ENCODE results near the gene SOWAHA. TPM values are rescaled to one million over a fixed set of nuclear protein-coding genes. Genes with fewer than 3 reads are reported as not detected.

SOWAHA gene
- total and polyA plus RNA-seq, 2 of the 4 experiments (the other 2 are of a cell fraction): 0.03 TPM; not detected in 1

DNA sequence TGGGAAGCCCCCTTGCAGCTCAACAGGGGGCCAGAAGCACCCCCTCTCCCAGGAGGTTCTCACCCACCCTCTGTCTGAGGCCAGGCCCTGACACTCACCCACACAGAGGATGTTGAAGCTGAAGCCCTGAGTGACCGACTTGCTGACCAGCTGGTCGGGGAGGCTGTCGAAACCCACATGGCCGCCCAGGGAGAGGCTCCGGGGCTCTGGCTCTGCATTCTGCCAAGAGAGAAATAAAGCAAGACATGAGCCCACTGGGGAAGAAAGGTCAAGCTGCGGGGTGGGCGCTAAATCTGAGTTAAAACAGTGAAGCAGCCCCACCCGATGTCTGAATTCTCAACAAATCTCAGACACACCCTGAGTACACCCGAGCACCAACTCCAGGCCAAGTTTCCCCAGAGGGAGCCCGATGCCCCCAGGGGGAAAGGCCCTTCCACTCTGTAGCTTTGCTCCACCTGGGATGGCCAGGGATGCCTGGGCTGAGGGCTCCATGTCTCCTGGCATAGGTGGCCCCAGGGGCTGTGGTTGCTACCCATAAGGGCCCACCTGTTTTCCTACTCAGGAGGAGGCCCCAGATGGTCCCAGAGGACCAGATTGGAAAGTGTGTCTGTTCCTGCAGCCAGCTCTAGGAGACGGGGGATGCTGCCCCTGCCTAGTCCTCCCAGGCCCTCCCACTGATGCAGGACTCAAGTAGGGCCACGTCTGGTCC, 47.6 kb upstream of the SOWAHA start:
- Histone ChIP-seq H2BK20ac (ENCODE audit: low read depth, low read length) (no peak overlapping the region), H4K20me1 (ENCODE audit: insufficient read depth, low read length) (peaks cover 24% of the 10 kb centered on the region), H3K9me1 (ENCODE audit: insufficient read depth, low read length) (peaks cover 30% of the 10 kb centered on the region), H3K36me3 (ENCODE audit: control insufficient read depth, insufficient read depth, low read length) (peaks cover 40% of the 10 kb centered on the region), H2AK5ac (ENCODE audit: low read depth, low read length) (no peak overlapping the region), H3K27me3 (ENCODE audit: control insufficient read depth, insufficient read depth, low read length) (no peaks in the 10 kb centered on the region), H3K79me1 (ENCODE audit: low read depth in 1 of 2, low read length in 2 of 2) (peaks cover 26 to 52% of the 10 kb centered on the region in 2 experiments), H3K18ac (ENCODE audit: low read depth, low read length) (no peak overlapping the region), H3K4me1 (ENCODE audit: control insufficient read depth, insufficient read depth, low read length) (peaks cover 13% of the 10 kb centered on the region), H3K56ac (ENCODE audit: extremely low read depth, insufficient read depth, low read length) (no peak overlapping the region), H3K23ac (ENCODE audit: low read depth, low read length) (no peak overlapping the region), H2BK5ac (ENCODE audit: low read depth, low read length, poor library complexity, severe bottlenecking) (no peak overlapping the region), H3K4me2 (ENCODE audit: low read depth, low read length) (no peak overlapping the region), H2BK15ac (ENCODE audit: low read depth, low read length) (no peak overlapping the region), H4K5ac (ENCODE audit: low read depth, low read length) (no peak overlapping the region), H3K14ac (replicated peaks; ENCODE audit: low read depth, low read length) (no peak overlapping the region), H2AK9ac (replicated peaks; ENCODE audit: low read depth, low read length, poor library complexity) (peak overlapping the region; percentile 10), H4K8ac (ENCODE audit: low read depth in 2 of 2, low read length in 2 of 2) (no peak overlapping the region), H3K9me3 (ENCODE audit: control insufficient read depth, insufficient read depth, low read length) (no peaks in the 10 kb centered on the region), H2AFZ (replicated peaks; ENCODE audit: low read length, poor library complexity) (no peak overlapping the region), H4K91ac (ENCODE audit: insufficient read depth, low read depth, low read length) (no peak overlapping the region), H2BK120ac (ENCODE audit: low read depth, low read length) (no peak overlapping the region), H3K4ac (ENCODE audit: low read depth, low read length) (no peak overlapping the region), H3K27ac (ENCODE audit: insufficient read depth, low read length) (no peak overlapping the region), H3K4me3 (ENCODE audit: insufficient read depth, low read depth, low read length) (no peak overlapping the region), H3K9ac (ENCODE audit: low read depth, low read length) (no peak overlapping the region)
- DNase-seq (no peak), ATAC-seq (ENCODE audit: low read depth) (no peak)
- in situ Hi-C loops (cut with MboI; ENCODE audit: low sequenced_read_pairs): no loop called here
- TF ChIP-seq, protein P1, sequence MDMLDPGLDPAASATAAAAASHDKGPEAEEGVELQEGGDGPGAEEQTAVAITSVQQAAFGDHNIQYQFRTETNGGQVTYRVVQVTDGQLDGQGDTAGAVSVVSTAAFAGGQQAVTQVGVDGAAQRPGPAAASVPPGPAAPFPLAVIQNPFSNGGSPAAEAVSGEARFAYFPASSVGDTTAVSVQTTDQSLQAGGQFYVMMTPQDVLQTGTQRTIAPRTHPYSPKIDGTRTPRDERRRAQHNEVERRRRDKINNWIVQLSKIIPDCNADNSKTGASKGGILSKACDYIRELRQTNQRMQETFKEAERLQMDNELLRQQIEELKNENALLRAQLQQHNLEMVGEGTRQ (IDR thresholded peaks at IDR 0.05; ENCODE audit: low read depth, low read length): no peak
- TF ChIP-seq CHD1 (IDR thresholded peaks at IDR 0.05; ENCODE audit: low read depth, low read length): no peak
- TF ChIP-seq CEBPB (IDR thresholded peaks at IDR 0.05; ENCODE audit: low read depth, low read length): no peak
- no peak for TF ChIP-seq MXI1 (IDR thresholded peaks at IDR 0.05; ENCODE audit: borderline replicate concordance, low read depth, low read length)
- TF ChIP-seq MAZ (IDR thresholded peaks at IDR 0.05; ENCODE audit: borderline replicate concordance, low read depth, low read length): no peak
- TF ChIP-seq, protein P2, sequence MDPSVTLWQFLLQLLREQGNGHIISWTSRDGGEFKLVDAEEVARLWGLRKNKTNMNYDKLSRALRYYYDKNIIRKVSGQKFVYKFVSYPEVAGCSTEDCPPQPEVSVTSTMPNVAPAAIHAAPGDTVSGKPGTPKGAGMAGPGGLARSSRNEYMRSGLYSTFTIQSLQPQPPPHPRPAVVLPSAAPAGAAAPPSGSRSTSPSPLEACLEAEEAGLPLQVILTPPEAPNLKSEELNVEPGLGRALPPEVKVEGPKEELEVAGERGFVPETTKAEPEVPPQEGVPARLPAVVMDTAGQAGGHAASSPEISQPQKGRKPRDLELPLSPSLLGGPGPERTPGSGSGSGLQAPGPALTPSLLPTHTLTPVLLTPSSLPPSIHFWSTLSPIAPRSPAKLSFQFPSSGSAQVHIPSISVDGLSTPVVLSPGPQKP (IDR thresholded peaks at IDR 0.05; ENCODE audit: borderline replicate concordance, low read depth, low read length): no peak
- TF ChIP-seq RCOR1 (IDR thresholded peaks at IDR 0.05; ENCODE audit: insufficient replicate concordance, low read length): no peak
- no peak for TF ChIP-seq RFX5 (IDR thresholded peaks at IDR 0.05; ENCODE audit: low read depth, low read length)
- TF ChIP-seq MAFK (IDR thresholded peaks at IDR 0.05; ENCODE audit: low read depth, low read length): no peak
- TF ChIP-seq POLR2A (IDR thresholded peaks at IDR 0.05; ENCODE audit: low read depth, low read length): no peak
- no peak for TF ChIP-seq NFE2L2 (IDR thresholded peaks at IDR 0.05; ENCODE audit: low read depth, low read length)
- no peak for TF ChIP-seq RAD21 (IDR thresholded peaks at IDR 0.05; ENCODE audit: low read length)
- TF ChIP-seq SMC3 (IDR thresholded peaks at IDR 0.05; ENCODE audit: low read depth, low read length): no peak
- BruUV-seq (replicated peaks): no TSS peak
- POLR2A ChIA-PET (ENCODE audit: unreplicated experiment): no interaction called here
- CTCF ChIA-PET: interaction anchor here (1.4 kb wide), 1 partner anchor 10 kb away, joined by 4 read pairs; no protein-coding TSS in a partner anchor
- dilution Hi-C loops (cut with HindIII; ENCODE audit: low sequenced_read_pairs, unreplicated experiment): no loop called here
- intact Hi-C loops (cut with micrococcal nuclease): no loop called here
- 84% methylated on average over 7 of the region's 12 CpGs; no CpG with 5 or more reads in 1 of the 2 experiments for WGBS, 2 experiments (ENCODE audit: extremely low coverage in 2 of 2, insufficient read length in 1 of 2)
